Activated CD4-positive, CD25-positive, alpha-beta regulatory T cell treated with anti-CD3 and anti-CD28 coated beads, Interleukin-2, amount 50 U/mL, for 72 hours (primary cell): ENCODE results near the gene RFC4.
"Not testable (repeated sequence)": the region's sequence is repeated elsewhere in the genome, so short reads cannot be mapped to it uniquely, and the experiment has no call there.

ENCODE experiments used
- DNase-seq: peaks from one replicate; pipeline ENCODE4 v3.0.0; 2021

RFC4 gene

DNA sequence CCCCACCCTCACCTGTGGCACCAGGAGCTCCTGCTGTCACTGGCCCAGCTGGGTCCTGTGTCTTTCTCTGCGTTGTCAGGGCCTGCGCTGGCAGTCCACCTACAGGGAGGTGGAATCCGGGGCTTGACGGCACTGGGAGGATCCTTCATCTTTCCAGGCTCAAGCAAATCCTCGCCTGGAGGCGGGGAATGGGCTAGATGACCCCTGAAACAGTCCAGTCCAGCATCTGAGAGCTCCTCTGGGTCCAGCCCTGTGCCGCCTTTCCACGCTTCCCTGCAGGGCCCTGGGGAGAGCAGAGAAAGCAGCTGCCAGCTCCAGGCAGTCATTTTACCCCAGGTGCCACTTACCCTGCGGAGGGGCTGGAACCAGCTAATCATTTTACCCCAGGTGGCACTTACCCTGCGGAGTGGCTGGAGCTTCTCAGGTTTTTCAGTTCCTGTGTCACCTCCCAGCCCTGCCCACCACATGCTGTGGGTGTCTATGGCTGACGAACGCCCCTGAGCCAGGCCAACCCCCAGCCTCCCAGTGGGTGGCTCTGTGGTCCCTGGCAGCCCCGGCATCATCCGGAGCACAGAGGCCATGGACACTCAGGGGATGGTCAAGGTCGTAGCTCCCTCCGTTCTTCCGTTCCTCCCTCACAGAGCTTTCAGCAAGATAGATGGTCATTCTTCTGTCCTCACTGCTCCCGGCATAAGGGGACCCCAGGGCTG, 18.3 kb upstream of the RFC4 start:
- DNase-seq, result no peak

GRCh38 chr3:186823386-186823785, 17.1 kb upstream of the RFC4 start:
- DNase-seq, result no peak

- DNase-seq, result not testable (repeated sequence)
These were observed 16.1 kb upstream of the RFC4 start for GRCh38 chr3:186822388-186822759.

GRCh38 chr3:186821429-186822387, 15.4 kb upstream of the RFC4 start:
- DNase-seq, result no peak

GRCh38 chr3:186818956-186819355, 12.7 kb upstream of the RFC4 start:
- DNase-seq, result no peak

- no peak for DNase-seq
These were observed 12.2 kb upstream of the RFC4 start for GRCh38 chr3:186818516-186818915.

GRCh38 chr3:186815435-186815834, 9.2 kb upstream of the RFC4 start:
- DNase-seq, result no peak

DNA sequence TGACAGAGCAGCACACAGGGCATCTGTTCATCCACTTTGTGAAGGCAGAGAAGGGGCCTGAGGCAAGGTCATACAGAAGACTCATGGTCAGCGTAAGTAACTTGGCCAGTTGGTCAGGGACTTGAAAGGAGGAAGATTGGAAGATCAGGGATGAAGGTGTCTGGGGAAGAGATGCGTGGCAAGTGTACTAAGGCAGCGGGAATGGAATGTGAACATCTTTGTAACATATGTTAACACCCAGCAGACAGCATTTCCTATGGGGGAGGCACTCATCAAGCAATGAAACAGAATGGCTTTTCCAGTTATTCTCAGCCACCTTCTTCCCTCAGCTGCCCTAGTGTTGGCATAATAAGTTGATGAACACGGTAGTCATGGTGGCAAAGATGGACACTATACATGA, 7.8 kb upstream of the RFC4 start:
- no peak for DNase-seq

- DNase-seq, result not testable (repeated sequence)
These were observed 5.0 kb upstream of the RFC4 start for GRCh38 chr3:186811313-186811712.

- DNase-seq, result no peak
These were observed 4.2 kb upstream of the RFC4 start for GRCh38 chr3:186810336-186810996.

DNA sequence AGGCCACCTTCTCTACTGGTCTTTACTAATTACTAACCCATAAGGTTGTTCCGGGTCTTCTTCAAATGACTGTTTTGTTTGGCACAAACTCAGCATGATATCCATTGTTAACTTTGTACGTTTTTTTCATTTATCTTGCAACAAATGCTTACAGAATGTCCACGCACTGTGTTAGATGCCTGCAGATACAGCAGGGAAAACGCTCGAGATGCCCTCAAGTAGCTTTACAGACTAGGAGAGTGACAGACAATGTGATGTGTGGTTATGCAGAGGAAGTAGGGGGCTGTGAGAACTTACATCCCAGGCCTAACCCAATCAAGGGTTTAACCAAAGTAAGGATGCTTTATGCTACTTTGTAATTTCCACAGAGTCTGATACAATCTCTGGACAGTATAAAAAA, 949 bp upstream of the RFC4 start:
- DNase-seq, result no peak

DNA sequence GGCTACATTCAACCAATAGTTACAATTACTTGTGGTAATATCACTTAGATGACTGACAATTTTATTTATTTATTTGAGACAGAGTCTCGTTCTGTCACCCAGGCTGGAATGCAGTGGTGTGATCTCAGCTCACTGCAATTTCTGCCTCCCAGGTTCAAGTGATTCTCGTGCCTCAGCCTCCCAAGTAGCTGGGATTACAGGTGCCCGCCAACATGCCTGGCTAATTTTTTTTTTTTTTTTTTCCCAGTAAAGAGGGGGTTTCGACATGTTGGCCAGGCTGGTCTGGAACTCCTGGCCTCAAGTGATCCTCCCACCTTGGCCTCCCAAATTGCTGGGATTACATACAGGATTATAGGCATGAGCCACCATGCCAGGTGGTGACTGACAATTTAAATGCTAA, 2.8 kb downstream of the RFC4 start:
- not testable (repeated sequence) for DNase-seq

- DNase-seq, result no peak
These were observed 3.6 kb downstream of the RFC4 start for GRCh38 chr3:186802701-186803100.

GRCh38 chr3:186800285-186800684, 6.0 kb downstream of the RFC4 start:
- no peak for DNase-seq

DNA sequence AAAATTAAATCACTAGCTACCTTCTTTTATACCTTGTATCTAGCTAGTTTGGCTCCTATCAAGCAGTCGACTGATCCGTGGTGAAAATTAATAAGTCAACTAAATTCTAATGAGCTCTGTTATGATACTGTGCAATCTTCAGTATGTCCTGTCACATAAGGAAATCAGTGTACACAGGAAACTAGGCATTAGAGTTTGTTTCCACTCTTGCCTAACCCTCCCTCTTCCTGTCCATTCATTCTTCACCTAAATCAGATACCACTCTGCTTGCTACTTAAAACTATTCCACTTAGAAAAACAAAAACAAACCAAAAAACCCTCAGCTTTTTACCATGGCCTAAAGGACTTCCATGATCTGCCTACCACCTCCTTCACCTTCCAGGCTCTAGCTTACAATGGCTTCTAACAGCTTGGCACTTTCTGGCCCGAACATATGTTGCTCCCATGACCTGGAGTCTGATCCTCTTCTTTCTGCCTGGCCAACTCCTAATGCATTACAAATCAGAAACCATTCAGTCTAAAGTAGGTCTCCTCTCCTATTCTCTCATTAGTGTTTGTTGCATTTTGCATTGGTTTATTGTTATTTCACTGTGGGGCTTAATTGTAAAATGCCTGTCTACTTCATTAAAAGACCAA, 7.9 kb downstream of the RFC4 start:
- DNase-seq, result no peak

DNA sequence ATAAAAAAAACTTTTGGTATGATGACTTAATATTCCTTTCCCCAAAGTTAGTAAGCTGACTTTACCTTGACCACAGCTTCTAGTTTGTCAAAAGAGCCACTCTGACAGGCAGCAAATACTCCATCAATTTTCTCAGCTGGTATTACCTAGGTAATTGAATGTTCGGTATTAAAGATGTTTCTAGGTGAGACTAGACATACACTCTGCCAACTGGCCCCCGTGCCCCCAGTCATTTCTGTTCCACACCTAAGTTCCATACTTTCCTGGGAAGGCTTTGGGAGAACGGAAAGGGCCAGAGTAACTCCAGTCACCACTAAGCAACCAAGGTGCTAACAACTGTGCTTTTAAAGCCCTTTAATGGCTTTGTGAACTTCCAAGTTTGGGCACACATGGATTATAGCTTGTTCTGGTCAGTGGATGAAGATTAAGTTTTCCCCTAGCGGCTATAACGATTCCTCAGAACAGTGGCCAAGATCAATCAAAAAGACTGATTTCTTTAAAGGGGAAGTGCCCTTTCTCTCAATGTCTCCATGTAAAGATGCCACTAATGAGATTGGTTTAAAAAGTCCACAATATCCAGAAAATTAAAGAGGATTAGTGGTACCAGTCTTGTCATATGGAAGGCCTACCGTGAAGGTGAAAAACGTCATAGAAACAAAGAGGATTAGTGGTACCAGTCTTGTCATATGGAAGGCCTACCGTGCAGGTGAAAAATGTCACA, 15.9 kb downstream of the RFC4 start:
- DNase-seq, result no peak

GRCh38 chr3:186789554-186790260, 16.6 kb downstream of the RFC4 start:
- no peak for DNase-seq

DNA sequence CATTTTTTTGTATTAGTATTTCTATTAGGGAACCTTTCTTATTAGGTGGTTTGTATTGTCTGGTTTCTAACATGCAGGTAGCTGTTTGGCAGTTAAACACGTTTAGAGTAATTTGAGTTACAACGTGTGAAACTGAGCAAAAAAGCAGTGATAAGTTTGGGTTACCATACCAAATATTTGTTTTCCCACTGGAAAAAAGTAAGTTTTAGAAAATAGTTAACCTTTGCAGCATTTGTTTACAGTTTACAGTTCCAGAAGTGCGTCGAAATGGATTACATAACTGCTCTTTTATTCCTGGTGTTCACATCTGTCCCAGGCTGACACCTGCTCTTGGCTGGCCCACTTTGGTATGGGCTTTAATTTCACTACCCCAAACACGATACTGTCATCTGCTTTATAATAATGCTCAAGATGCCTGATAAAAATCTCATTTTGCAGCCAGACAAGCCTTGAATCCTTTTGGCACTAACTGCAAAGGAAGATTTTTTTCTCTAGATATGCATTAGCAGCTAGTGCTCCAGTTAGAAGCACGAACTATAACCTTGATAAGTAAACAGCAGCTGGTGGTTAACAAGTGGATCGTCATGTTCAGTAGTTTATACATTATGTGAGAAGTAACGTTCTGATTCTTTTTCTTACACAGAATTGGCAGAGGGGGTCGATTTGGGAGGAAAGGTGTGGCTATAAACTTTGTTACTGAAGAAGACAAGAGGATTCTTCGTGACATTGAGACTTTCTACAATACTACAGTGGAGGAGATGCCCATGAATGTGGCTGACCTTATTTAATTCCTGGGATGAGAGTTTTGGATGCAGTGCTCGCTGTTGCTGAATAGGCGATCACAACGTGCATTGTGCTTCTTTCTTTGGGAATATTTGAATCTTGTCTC, 17.6 kb downstream of the RFC4 start:
- DNase-seq, result no peak

DNA sequence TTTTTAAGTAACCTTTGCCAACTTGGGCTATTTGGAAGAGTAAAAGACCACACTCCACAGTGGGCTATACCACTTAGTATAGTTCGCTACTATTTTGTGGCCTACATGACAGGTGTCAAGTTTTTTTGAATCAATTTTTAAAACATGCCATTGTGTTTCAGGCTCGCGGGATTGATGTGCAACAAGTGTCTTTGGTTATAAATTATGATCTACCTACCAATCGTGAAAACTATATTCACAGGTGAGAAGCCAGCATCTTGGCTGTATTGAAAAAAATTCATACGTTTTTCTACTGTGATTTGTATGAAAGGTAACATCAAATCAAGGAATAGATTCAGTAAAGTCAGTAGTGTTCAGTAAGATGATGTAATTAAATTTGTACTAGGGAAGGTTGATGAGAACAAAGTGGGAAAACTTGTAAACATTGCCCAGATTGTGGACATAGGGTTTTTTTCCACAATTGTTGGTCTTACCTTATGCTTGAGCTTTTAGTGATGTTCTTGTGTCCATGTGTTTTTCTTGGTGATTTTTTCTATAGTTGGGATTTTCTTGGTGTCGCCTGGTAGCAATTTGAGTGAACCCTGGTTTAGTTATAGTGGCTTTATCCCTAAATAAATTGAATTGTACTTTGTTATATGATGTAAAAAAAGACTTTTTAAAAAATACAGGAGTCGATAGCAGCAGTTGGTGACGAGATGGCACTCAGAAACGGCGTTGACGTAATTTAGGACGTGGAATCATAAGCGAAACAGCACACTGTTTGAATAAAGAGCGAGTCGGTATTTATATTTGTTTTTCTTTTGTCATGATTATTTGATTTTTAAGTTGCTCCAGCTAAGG, 18.4 kb downstream of the RFC4 start:
- no peak for DNase-seq

DNA sequence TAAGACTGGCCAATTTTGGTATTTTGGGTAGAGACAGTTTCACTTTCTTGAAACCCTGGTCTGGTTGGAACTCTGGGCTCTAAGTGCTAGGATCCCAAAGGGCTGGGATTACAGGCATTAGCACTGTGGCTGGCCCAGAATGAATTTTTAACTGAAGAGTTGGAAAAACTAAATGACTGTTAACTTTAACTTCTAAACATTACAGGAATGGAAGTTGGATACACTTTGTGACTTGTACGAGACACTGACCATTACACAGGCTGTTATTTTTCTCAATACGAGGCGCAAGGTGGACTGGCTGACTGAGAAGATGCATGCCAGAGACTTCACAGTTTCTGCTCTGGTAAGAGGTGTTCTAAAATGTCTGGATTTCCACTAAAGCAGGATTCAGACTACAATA, 19.4 kb downstream of the RFC4 start:
- DNase-seq, result no peak
